22Rv1 (cell line): Measurements from ENCODE around the gene ENSA.

Source experiments
- CTCF ChIP-seq: fragments of 450-650 bp; IDR thresholded peaks from 2 replicates; pipeline ENCODE4 v1.5.1; 2017; ENCODE audit warnings: mild to moderate bottlenecking
- ZFX ChIP-seq: fragments of 450-650 bp; IDR thresholded peaks from 2 replicates; pipeline ENCODE4 v1.6.1; 2017; ENCODE audit warnings: antibody characterized with exemption, borderline replicate concordance

DNA sequence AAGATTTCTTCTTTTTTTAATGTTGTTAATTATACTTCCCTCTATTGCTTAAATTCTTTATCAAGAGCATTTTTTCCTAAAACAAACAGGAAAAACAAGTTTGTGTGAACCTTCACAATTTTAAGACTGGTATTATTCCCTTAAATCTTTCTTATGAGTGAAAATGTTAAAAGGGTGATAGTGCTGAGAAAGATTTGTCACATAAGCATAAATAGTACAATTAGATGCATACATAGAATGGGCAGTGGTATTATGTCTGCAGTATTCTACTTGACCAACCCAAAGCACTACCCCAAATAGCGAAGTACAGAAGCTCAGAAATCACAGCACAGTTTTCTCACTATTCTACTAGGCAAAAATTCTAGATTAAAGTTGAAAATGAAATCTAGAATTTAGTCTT, 49.6 kb upstream of the ENSA start:
- TF ChIP-seq CTCF (no peak), ZFX (no peak)
